ENCODE data around the gene ST6GALNAC4.

The ST6GALNAC4 gene

GRCh38 chr9:127924736-127925444 is 8.0 kb upstream of the ST6GALNAC4 start:
- H3K4me3 ChIP-seq (ENCODE audit: low read depth, low read length), result no peak overlapping the region
- TF ChIP-seq CTCF (IDR thresholded peaks at IDR 0.05; ENCODE audit: low read depth, low read length), result no peak

- TF ChIP-seq CTCF (IDR thresholded peaks at IDR 0.05; ENCODE audit: low read depth, low read length), result no peak
These were observed 6.9 kb upstream of the ST6GALNAC4 start for GRCh38 chr9:127923771-127924170.

GRCh38 chr9:127923046-127923445 is 6.2 kb upstream of the ST6GALNAC4 start:
- no peak for TF ChIP-seq CTCF (IDR thresholded peaks at IDR 0.05; ENCODE audit: low read depth, low read length)
- H3K4me3 ChIP-seq (ENCODE audit: low read depth, low read length), result no peak overlapping the region

More at GRCh38 chr9:127923771-127924170, 6.9 kb upstream of the ST6GALNAC4 start:
- H3K4me3 ChIP-seq (ENCODE audit: low read depth, low read length), result no peak overlapping the region

GRCh38 chr9:127921557-127922120 is 4.8 kb upstream of the ST6GALNAC4 start:
- H3K4me3 ChIP-seq (ENCODE audit: low read depth, low read length), result peak overlapping the region; percentile 17; the same call in 1 of the 2 replicates
- peak; percentile 73 for TF ChIP-seq CTCF (IDR thresholded peaks at IDR 0.05; ENCODE audit: low read depth, low read length)

GRCh38 chr9:127920794-127921193 is 4.0 kb upstream of the ST6GALNAC4 start:
- no peak overlapping the region for H3K4me3 ChIP-seq (ENCODE audit: low read depth, low read length)
- TF ChIP-seq CTCF (IDR thresholded peaks at IDR 0.05; ENCODE audit: low read depth, low read length), result no peak

GRCh38 chr9:127919253-127919815 is 2.5 kb upstream of the ST6GALNAC4 start:
- TF ChIP-seq CTCF (IDR thresholded peaks at IDR 0.05; ENCODE audit: low read depth, low read length), result no peak
- no peak overlapping the region for H3K4me3 ChIP-seq (ENCODE audit: low read depth, low read length)
